Common myeloid progenitor, CD34-positive (primary cell): ENCODE data around the gene STK24.

ENCODE experiments used
- CTCF ChIA-PET: fragments of 350-600 bp; sonication (Branson Sonifier 250); formaldehyde crosslinking; loops from one replicate; lab custom pipeline; 2021; ENCODE audit warnings: antibody characterized with exemption; lab: Charles Lee
- POLR2A ChIA-PET: fragments of 350-600 bp; sonication (Branson Sonifier 250); formaldehyde crosslinking; loops from one replicate; lab custom pipeline; 2021; ENCODE audit warnings: antibody characterized with exemption; lab: Charles Lee
- DNase-seq, 3 donors: peaks; one replicate each; pipeline versions ENCODE4 v3.0.0 to v3.0.0-alpha.2; 2013
- H3K27ac ChIP-seq, 2 experiments: 1 replicate in 1 of 2; 2 replicates in 1 of 2; pipeline ENCODE4 v1.7.0; 2013; ENCODE audit warnings: inconsistent platforms in 2 of 2, low read length in 2 of 2, mild to moderate bottlenecking in 2 of 2, low read depth in 1 of 2, moderate library complexity in 1 of 2; ENCODE audit not compliant: severe bottlenecking in 2 of 2, insufficient read depth in 1 of 2, poor library complexity in 1 of 2
- H3K27me3 ChIP-seq, 5 experiments: replicated peaks in 2 of 5; 1 replicate in 3 of 5; 2 replicates in 2 of 5; pipeline versions ENCODE4 v1.6.1 to v1.7.0; 2013; ENCODE audit warnings: low read length in 4 of 5, mild to moderate bottlenecking in 2 of 5, moderate library complexity in 2 of 5, inconsistent platforms in 1 of 5; ENCODE audit not compliant: insufficient read depth in 5 of 5, control insufficient read depth in 4 of 5
- H3K36me3 ChIP-seq, 4 experiments: 1 replicate in 2 of 4; 2 replicates in 2 of 4; pipeline versions ENCODE4 v1.6.1 to v1.7.0; 2013; ENCODE audit warnings: low read length in 3 of 4, control low read depth in 1 of 4, mild to moderate bottlenecking in 1 of 4; ENCODE audit not compliant: control insufficient read depth in 4 of 4, insufficient read depth in 4 of 4
- H3K4me1 ChIP-seq, 4 experiments: 1 replicate in 3 of 4; 2 replicates in 1 of 4; pipeline versions ENCODE4 v1.6.1 to v1.7.1; 2013; ENCODE audit warnings: low read length in 3 of 4, mild to moderate bottlenecking in 3 of 4, control low read depth in 1 of 4, inconsistent platforms in 1 of 4, moderate library complexity in 1 of 4; ENCODE audit not compliant: control insufficient read depth in 4 of 4, insufficient read depth in 4 of 4; ENCODE audit errors: control extremely low read depth in 1 of 4
- H3K4me3 ChIP-seq, 7 experiments: 1 replicate in 4 of 7; 2 replicates in 3 of 7; pipeline versions ENCODE4 v1.5.1 to v1.7.0; 2013; ENCODE audit warnings: mild to moderate bottlenecking in 7 of 7, low read length in 6 of 7, moderate library complexity in 6 of 7, inconsistent platforms in 2 of 7, low read depth in 2 of 7, control low read depth in 1 of 7; ENCODE audit not compliant: insufficient read depth in 4 of 7, control insufficient read depth in 1 of 7; ENCODE audit errors: extremely low read depth in 1 of 7
- H3K9me3 ChIP-seq, 5 experiments: 1 replicate in 4 of 5; 2 replicates in 1 of 5; pipeline versions ENCODE4 v1.6.1 to v1.7.1; 2013; ENCODE audit warnings: low read length in 4 of 5, mild to moderate bottlenecking in 2 of 5, inconsistent platforms in 1 of 5, low read depth in 1 of 5, moderate library complexity in 1 of 5; ENCODE audit not compliant: control insufficient read depth in 4 of 5, insufficient read depth in 2 of 5; ENCODE audit errors: control extremely low read depth in 1 of 5
- WGBS: methylation state at CpG from one replicate; pipeline ENCODE4 v1.1.5; 2013; ENCODE audit not compliant: insufficient coverage; 5-methylcytosine and 5-hydroxymethylcytosine counted together

Gene STK24

DNA sequence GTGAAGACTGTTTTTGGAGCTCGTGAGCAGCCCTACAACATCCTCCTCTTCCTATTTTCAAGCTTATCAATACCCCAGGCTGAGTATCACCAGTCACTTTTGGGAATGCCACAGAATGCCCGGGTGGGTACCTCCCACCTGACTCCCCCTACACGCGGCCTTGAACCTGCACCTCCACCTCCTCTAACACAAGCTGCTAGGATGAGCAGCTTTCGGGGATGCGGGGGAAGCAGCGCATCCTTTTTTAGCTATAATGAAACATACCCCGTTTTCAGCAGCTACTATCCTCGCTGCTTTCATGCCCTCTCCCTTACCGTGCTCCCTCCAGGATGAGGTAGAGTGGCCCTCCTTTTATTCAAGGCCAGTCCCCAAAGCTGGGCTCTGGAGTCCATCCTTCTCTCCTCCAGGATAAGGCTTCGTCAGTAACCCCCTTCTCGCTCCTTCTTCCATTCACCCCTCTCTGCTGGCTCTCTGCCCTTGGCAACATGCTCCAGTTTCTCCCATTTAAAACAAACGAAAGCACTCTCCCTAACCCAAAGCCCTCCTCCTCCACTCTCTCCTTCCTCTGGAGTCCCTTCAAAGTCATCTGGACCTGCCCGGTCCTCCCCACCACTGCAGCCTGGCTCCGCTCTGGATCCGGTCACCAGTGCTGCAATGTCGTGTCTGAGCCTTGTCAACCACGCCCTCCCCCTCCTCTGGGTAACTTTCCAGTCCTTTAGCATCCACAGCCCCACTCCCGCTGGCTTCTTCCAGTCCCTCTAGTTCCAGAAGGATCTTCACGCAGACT, 55.3 kb downstream of the STK24 start:
- H3K27ac ChIP-seq: no peak overlapping the region
- DNase-seq: no peak
- peaks cover 0 to 11% (median 4%) of the 10 kb centered on the region in 4 experiments for H3K36me3 ChIP-seq
- ChIA-PET POLR2A (no interaction called here), CTCF (interaction anchor here (0.8 to 1.2 kb wide), 4 partner anchors 9 to 50 kb away, joined by 3 to 5 read pairs (median 4); no protein-coding TSS in a partner anchor)
- WGBS: 98% methylated on average over 17 of the region's 20 CpGs
- no peaks in the 10 kb centered on the region for H3K27me3 ChIP-seq
- H3K4me3 ChIP-seq: no peak overlapping the region
- H3K4me1 ChIP-seq: peaks cover 0 to 28% (median 13%) of the 10 kb centered on the region in 4 experiments
- no peaks in the 10 kb centered on the region for H3K9me3 ChIP-seq

- peaks cover 0 to 27% (median 14%) of the 10 kb centered on the region in 4 experiments for H3K4me1 ChIP-seq
- no peak for DNase-seq
- no peaks in the 10 kb centered on the region for H3K27me3 ChIP-seq
- POLR2A ChIA-PET: no interaction called here
- no peak overlapping the region for H3K27ac ChIP-seq
- H3K36me3 ChIP-seq: peaks cover 0 to 12% (median 6%) of the 10 kb centered on the region in 4 experiments
- no peak overlapping the region for H3K4me3 ChIP-seq
- no peaks in the 10 kb centered on the region for H3K9me3 ChIP-seq
- CTCF ChIA-PET: interaction anchor here (0.8 to 2.3 kb wide), 9 partner anchors 7 to 132 kb away, joined by 3 to 8 read pairs (median 4); no protein-coding TSS in a partner anchor
- WGBS: 98% methylated on average over 14 of the region's 18 CpGs
Observed at GRCh38 chr13:98520674-98521449, 56.0 kb downstream of the STK24 start.

DNA sequence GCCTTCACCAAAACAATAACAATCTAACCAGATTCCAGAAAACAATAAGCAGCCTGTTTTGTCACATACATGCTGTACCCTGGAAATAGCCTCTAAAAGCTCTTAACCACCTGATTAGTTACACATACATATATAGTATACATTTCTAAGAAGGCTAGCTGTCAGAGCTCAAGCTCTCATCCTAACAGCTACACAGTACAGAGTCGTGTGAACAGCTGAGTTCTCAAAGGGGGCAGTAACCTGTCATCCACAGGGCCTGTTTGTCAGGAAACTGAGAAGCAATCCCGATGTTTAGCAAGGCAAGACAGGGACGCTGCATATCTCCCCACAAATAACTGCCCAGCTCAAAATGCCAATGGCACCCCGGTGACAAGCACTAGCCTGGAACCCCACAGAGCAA, 56.9 kb downstream of the STK24 start:
- no peak for DNase-seq
- Histone ChIP-seq H3K4me3 (no peak overlapping the region), H3K9me3 (no peaks in the 10 kb centered on the region), H3K27me3 (no peaks in the 10 kb centered on the region), H3K4me1 (peaks cover 0 to 24% (median 13%) of the 10 kb centered on the region in 4 experiments), H3K36me3 (peaks cover 0 to 14% (median 7%) of the 10 kb centered on the region in 4 experiments), H3K27ac (no peak overlapping the region)
- 97% methylated on average over 3 of the region's 4 CpGs for WGBS
- CTCF ChIA-PET: interaction anchor here (0.9 to 2.3 kb wide), 9 partner anchors 8 to 133 kb away, joined by 3 to 8 read pairs (median 4); no protein-coding TSS in a partner anchor
- POLR2A ChIA-PET: no interaction called here

DNA sequence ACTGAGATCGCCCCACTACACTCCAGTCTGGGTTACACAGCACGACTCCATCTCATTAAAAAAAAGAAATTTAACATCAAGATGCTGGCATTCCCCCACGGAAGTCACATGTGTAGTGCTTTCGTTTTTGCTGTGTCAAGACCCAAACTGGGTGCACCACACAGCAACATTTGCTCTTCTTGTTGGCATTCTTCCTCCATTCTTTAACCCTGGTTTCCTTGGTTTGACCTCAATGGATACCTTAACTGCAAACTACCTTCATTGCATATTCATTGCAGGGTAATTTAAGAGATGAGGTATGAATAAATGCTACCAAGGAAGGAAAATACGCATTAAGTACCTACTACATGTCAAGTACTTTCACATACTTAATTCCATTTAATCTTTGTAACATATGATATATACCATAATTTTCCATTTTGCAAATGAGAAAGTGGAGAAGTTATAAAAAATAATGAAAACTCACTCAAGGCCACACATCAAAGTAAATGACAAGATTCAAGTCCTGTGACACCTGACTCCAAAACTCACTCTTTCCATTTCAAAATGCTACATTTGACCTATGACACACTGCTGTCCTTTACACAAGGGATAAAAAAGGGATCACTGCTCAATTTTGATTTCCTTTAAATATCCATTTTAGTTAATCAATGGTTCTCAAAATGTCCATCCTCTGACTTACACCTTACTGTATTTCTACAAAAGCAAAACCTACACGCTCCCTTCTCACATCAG, 59.2 kb downstream of the STK24 start:
- ChIA-PET CTCF (interaction anchor here (0.7 kb wide), 1 partner anchor 57 kb away, joined by 3 read pairs; no protein-coding TSS in a partner anchor), POLR2A (no interaction called here)
- H3K27ac ChIP-seq: no peak overlapping the region
- no peak overlapping the region for H3K4me3 ChIP-seq
- H3K4me1 ChIP-seq: peaks cover 0 to 9% (median 8%) of the 10 kb centered on the region in 4 experiments
- H3K27me3 ChIP-seq: no peaks in the 10 kb centered on the region
- peaks cover 6 to 26% (median 12%) of the 10 kb centered on the region in 4 experiments for H3K36me3 ChIP-seq
- no peaks in the 10 kb centered on the region for H3K9me3 ChIP-seq
- peak; percentile 29 to 70 (median 64) for DNase-seq
- WGBS: 50% methylated on average over 5 of the region's 6 CpGs

DNA sequence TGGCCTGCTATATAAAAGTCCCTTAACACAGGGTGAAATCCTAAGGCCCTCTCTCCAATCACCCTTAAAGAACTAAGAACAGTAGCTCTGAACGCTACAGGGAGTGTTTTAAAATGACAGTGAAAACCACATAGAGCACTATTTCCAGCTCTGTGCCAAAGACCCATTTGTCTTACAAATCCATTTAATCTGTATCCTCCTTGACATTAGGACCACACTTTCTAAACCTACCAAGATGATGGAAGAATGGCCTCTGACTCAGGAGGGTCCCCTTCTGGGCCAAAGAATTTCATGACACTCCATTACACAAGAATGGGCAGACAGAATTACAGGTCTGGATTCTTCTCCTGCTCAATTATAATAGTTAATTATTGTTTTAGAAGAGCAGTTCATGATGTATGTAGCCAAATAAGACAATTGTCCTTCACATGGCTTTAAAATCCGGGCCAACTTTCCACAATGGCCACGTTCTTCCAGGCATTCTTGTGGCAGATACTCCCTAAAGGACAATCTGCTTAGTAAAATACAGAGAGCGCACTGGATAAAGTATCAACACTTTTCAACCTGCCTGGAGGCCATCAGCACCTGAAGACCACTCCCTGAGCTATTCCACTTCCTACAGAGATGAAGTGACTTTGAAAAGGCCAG, 61.0 kb downstream of the STK24 start:
- Histone ChIP-seq H3K36me3 (peaks cover 8 to 29% (median 13%) of the 10 kb centered on the region in 4 experiments), H3K27ac (no peak overlapping the region), H3K9me3 (no peaks in the 10 kb centered on the region), H3K27me3 (no peaks in the 10 kb centered on the region), H3K4me3 (no peak overlapping the region), H3K4me1 (peaks cover 0 to 3% (median 2%) of the 10 kb centered on the region in 4 experiments)
- WGBS: 100% methylated on average over 4 of the region's 4 CpGs
- CTCF ChIA-PET: interaction anchor here (1.0 kb wide), 1 partner anchor 17 kb away, joined by 3 read pairs; no protein-coding TSS in a partner anchor
- POLR2A ChIA-PET: no interaction called here
- DNase-seq: no peak

- no peak overlapping the region for H3K4me3 ChIP-seq
- peaks cover 2 to 16% (median 12%) of the 10 kb centered on the region in 4 experiments for H3K4me1 ChIP-seq
- no peaks in the 10 kb centered on the region for H3K27me3 ChIP-seq
- ChIA-PET POLR2A (no interaction called here), CTCF (interaction anchor here (1.0 kb wide), 1 partner anchor 39 kb away, joined by 3 read pairs; no protein-coding TSS in a partner anchor)
- WGBS: no CpG with 5 or more reads among the region's 1 CpG
- no peak overlapping the region for H3K27ac ChIP-seq
- no peak for DNase-seq
- peaks cover 8 to 29% (median 13%) of the 10 kb centered on the region in 4 experiments for H3K36me3 ChIP-seq
- H3K9me3 ChIP-seq: no peaks in the 10 kb centered on the region
Observed at GRCh38 chr13:98514288-98514687, 62.6 kb downstream of the STK24 start.
